HepG2 (cell line): ENCODE measurements around the gene CROT. TPM values are rescaled to one million over a fixed set of nuclear protein-coding genes. Genes with fewer than 3 reads are reported as not detected.

Experiments
- ADNP ChIP-seq: sonication (generic); formaldehyde crosslinking; IDR thresholded peaks from 2 replicates; pipeline ENCODE4 v1.4.0; 2020; ENCODE audit warnings: missing genetic modification reagents
- ATF7 ChIP-seq, 2 experiments: fragments of 450-650 bp in 1 of 2; sonication (generic) in 1 of 2; formaldehyde crosslinking in 1 of 2; IDR thresholded peaks; 2 replicates each; pipeline versions ENCODE4 v1.4.0 to v1.6.1; 2016 to 2020; ENCODE audit warnings: antibody characterized with exemption in 1 of 2, mild to moderate bottlenecking in 1 of 2, missing genetic modification reagents in 1 of 2
- CC2D1A ChIP-seq: sonication (generic); formaldehyde crosslinking; IDR thresholded peaks from 2 replicates; pipeline ENCODE4 v1.8.1; 2023; ENCODE audit warnings: mild to moderate bottlenecking, missing genetic modification reagents
- DNMT1 ChIP-seq: sonication (generic); formaldehyde crosslinking; IDR thresholded peaks from 2 replicates; pipeline ENCODE4 v1.5.1; 2020; ENCODE audit warnings: mild to moderate bottlenecking, missing genetic modification reagents
- GLI4 ChIP-seq: sonication (generic); formaldehyde crosslinking; IDR thresholded peaks from 2 replicates; pipeline ENCODE4 v1.5.1; 2020; ENCODE audit warnings: missing genetic modification reagents, mild to moderate bottlenecking, moderate library complexity, borderline replicate concordance
- JUNB ChIP-seq: sonication (generic); formaldehyde crosslinking; IDR thresholded peaks from 2 replicates; pipeline ENCODE4 v1.8.0; 2022; ENCODE audit warnings: missing genetic modification reagents, mild to moderate bottlenecking, borderline replicate concordance
- KMT2B ChIP-seq: IDR thresholded peaks from 2 replicates; pipeline ENCODE4 v1.6.1; 2016; ENCODE audit warnings: missing genetic modification reagents, missing compliant biosample characterization
- PHF5A ChIP-seq: IDR thresholded peaks from one replicate; pipeline ENCODE4 v1.6.1; 2018; ENCODE audit warnings: low read depth, missing genetic modification reagents; ENCODE audit not compliant: unreplicated experiment
- RFX1 ChIP-seq: fragments of 450-650 bp; IDR thresholded peaks from 2 replicates; pipeline ENCODE4 v1.6.1; 2017
- SETDB1 ChIP-seq: sonication (generic); formaldehyde crosslinking; IDR thresholded peaks from 2 replicates; pipeline ENCODE4 v1.5.1; 2020; ENCODE audit warnings: missing genetic modification reagents, mild to moderate bottlenecking, borderline replicate concordance
- TCF7 ChIP-seq: sonication (generic); IDR thresholded peaks from 2 replicates; pipeline ENCODE4 v1.6.1; 2016; ENCODE audit warnings: antibody characterized with exemption, low read depth
- ZFP37 ChIP-seq: sonication (generic); formaldehyde crosslinking; IDR thresholded peaks from 2 replicates; pipeline ENCODE4 v1.4.0; 2020; ENCODE audit warnings: missing genetic modification reagents, borderline replicate concordance
- ZFX ChIP-seq: sonication (generic); formaldehyde crosslinking; IDR thresholded peaks from 2 replicates; pipeline ENCODE4 v1.4.0; 2020; ENCODE audit warnings: mild to moderate bottlenecking, low read depth, missing genetic modification reagents, moderate library complexity
- ZNF138 ChIP-seq: sonication (generic); formaldehyde crosslinking; IDR thresholded peaks from 2 replicates; pipeline ENCODE4 v1.5.0; 2020; ENCODE audit warnings: mild to moderate bottlenecking, low read depth, missing genetic modification reagents
- ZNF235 ChIP-seq: sonication (generic); formaldehyde crosslinking; IDR thresholded peaks from 2 replicates; pipeline ENCODE4 v1.8.1; 2023; ENCODE audit warnings: mild to moderate bottlenecking, missing genetic modification reagents, borderline replicate concordance
- ZNF331 ChIP-seq: sonication (generic); formaldehyde crosslinking; IDR thresholded peaks from 2 replicates; pipeline ENCODE4 v1.4.0; 2020; ENCODE audit warnings: missing genetic modification reagents
- ZNF720 ChIP-seq: sonication (generic); formaldehyde crosslinking; IDR thresholded peaks from 2 replicates; pipeline ENCODE4 v1.4.0; 2020; ENCODE audit warnings: missing genetic modification reagents
- ZSCAN9 ChIP-seq: IDR thresholded peaks from 2 replicates; pipeline ENCODE4 v1.6.1; 2016; ENCODE audit warnings: borderline replicate concordance
- polyA plus RNA-seq, 8 experiments: library from polyadenylated mRNA; depleted of rRNA in 3 of 8; stranded (reverse) in 7 of 8; unstranded in 1 of 8; fragments of >200 nt; fragmentation: Illumina TruSeq in 4 of 8; extraction: Trizol in 4 of 8; gene quantifications; 2 replicates each; pipeline versions ENCODE4 v1.2.1 to v1.2.3, GENCODE V29; 2011 to 2016; ENCODE audit warnings: low read depth in 4 of 8, missing spikeins in 1 of 8, mixed read lengths in 1 of 8; ENCODE audit not compliant: insufficient read depth in 1 of 8
- total RNA-seq, 5 experiments: library from RNA; depleted of rRNA; stranded (reverse); fragments of >200 nt; fragmentation: Illumina TruSeq; extraction: Trizol; gene quantifications; 2 replicates each; pipeline ENCODE4 v1.2.3, GENCODE V29; 2016; ENCODE audit warnings: low read depth in 1 of 5
- TF ChIP-seq, protein P1 (sequence below), 2 experiments: sonication (generic) in 1 of 2; formaldehyde crosslinking in 1 of 2; IDR thresholded peaks; 2 replicates each; pipeline versions ENCODE4 v1.6.1 to v1.9.0; 2014 to 2022; ENCODE audit warnings: antibody characterized with exemption in 1 of 2, borderline replicate concordance in 1 of 2, inconsistent platforms in 1 of 2, low read depth in 1 of 2, missing genetic modification reagents in 1 of 2
- TF ChIP-seq, protein P2 (sequence below): sonication (generic); formaldehyde crosslinking; IDR thresholded peaks from 2 replicates; pipeline ENCODE4 v1.5.0; 2020; ENCODE audit warnings: mild to moderate bottlenecking, missing genetic modification reagents
- TF ChIP-seq, protein P3 (sequence below): IDR thresholded peaks from 2 replicates; pipeline ENCODE4 v1.6.1; 2016; ENCODE audit warnings: low read depth

The CROT gene
- total and polyA plus RNA-seq, 2 of the 13 experiments (the other 11 are each of a cell fraction or from before 2014, with no cell fraction given) = 5.0 to 13.7 TPM

DNA sequence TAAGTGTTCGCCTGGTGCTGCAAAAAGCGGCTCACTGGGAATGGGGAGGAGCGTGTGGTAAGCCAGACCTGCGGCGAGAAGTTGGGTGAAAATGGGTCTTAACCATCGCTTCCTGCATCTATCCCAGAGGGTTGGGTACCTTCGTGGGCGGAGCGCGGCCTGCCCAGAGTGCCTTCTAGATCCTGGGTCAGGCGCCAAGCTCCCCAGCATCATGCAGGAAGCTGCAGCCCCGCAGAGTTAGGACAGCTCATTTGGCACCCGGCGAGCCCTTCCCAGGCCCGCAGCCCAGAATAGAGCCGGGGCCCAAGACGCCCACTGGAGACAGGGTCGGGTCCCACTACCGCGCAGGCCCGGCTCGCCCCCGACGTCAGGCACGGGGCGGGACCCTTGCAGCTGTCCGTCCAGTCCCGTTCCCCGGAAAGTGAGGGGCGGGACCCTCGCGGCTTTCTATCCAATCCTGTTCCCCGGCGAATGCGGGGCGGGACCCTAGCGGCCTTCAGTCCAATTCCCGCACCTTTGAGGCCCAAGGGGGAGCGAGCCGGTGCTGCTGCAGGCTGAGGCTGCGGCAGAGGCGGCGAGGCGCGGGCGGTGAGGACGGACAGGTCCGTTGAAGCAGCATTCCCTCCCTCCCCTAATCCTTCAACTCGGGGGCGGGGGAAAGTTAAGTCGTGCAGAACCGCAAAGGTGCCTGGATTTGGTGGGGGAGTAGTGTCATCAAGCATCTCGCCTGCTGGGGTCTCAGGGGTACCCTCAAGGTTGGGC is at the start of gene CROT (continued):
- TF ChIP-seq, protein P1, sequence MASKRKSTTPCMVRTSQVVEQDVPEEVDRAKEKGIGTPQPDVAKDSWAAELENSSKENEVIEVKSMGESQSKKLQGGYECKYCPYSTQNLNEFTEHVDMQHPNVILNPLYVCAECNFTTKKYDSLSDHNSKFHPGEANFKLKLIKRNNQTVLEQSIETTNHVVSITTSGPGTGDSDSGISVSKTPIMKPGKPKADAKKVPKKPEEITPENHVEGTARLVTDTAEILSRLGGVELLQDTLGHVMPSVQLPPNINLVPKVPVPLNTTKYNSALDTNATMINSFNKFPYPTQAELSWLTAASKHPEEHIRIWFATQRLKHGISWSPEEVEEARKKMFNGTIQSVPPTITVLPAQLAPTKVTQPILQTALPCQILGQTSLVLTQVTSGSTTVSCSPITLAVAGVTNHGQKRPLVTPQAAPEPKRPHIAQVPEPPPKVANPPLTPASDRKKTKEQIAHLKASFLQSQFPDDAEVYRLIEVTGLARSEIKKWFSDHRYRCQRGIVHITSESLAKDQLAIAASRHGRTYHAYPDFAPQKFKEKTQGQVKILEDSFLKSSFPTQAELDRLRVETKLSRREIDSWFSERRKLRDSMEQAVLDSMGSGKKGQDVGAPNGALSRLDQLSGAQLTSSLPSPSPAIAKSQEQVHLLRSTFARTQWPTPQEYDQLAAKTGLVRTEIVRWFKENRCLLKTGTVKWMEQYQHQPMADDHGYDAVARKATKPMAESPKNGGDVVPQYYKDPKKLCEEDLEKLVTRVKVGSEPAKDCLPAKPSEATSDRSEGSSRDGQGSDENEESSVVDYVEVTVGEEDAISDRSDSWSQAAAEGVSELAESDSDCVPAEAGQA (IDR thresholded peaks at IDR 0.05; ENCODE audit: low read depth) = 0 out of 2 replicates have a peak, but pooled peaks have one; percentile 2
- TF ChIP-seq, protein P1 (CRISPR knock-in tag; IDR thresholded peaks at IDR 0.05; ENCODE audit: borderline replicate concordance) = no peak
- TF ChIP-seq KMT2B (CRISPR knock-in tag) (peak; percentile 96), ZFP37 (CRISPR knock-in tag) (peak; percentile 40; the same call in 1 of the 2 replicates), RFX1 (no peak), ZNF720 (CRISPR knock-in tag) (no peak), TCF7 (no peak), SETDB1 (CRISPR knock-in tag) (no peak), DNMT1 (CRISPR knock-in tag) (no peak), GLI4 (CRISPR knock-in tag) (no peak), PHF5A (CRISPR knock-in tag) (no peak), JUNB (CRISPR knock-in tag) (no peak), ADNP (CRISPR knock-in tag) (no peak), ZSCAN9 (peak; percentile 59; the same call in 1 of the 2 replicates), ATF7 (IDR thresholded peaks at IDR 0.05) (no peak), ATF7 (CRISPR knock-in tag; IDR thresholded peaks at IDR 0.05) (no peak), CC2D1A (CRISPR knock-in tag) (no peak), ZNF138 (0 out of 2 replicates have a peak, but pooled peaks have one; percentile 10), ZNF331 (CRISPR knock-in tag) (peak; percentile 26; the same call in 1 of the 2 replicates), ZFX (peak; percentile 97), ZNF235 (CRISPR knock-in tag) (no peak)
- TF ChIP-seq, protein P2, sequence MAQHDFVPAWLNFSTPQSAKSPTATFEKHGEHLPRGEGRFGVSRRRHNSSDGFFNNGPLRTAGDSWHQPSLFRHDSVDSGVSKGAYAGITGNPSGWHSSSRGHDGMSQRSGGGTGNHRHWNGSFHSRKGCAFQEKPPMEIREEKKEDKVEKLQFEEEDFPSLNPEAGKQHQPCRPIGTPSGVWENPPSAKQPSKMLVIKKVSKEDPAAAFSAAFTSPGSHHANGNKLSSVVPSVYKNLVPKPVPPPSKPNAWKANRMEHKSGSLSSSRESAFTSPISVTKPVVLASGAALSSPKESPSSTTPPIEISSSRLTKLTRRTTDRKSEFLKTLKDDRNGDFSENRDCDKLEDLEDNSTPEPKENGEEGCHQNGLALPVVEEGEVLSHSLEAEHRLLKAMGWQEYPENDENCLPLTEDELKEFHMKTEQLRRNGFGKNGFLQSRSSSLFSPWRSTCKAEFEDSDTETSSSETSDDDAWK (CRISPR knock-in tag) = no peak
- TF ChIP-seq, protein P3, sequence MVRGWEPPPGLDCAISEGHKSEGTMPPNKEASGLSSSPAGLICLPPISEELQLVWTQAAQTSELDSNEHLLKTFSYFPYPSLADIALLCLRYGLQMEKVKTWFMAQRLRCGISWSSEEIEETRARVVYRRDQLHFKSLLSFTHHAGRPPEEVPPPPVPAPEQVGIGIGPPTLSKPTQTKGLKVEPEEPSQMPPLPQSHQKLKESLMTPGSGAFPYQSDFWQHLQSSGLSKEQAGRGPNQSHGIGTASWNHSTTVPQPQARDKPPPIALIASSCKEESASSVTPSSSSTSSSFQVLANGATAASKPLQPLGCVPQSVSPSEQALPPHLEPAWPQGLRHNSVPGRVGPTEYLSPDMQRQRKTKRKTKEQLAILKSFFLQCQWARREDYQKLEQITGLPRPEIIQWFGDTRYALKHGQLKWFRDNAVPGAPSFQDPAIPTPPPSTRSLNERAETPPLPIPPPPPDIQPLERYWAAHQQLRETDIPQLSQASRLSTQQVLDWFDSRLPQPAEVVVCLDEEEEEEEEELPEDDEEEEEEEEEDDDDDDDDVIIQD = peak; percentile 54; the same call in 1 of the 2 replicates
